Bronchial epithelial cell (primary cell): ENCODE data around the gene TIMM23B. TPM values are rescaled to one million over a fixed set of nuclear protein-coding genes. Genes with fewer than 3 reads are reported as not detected.
"Not testable (repeated sequence)": the region's sequence is repeated elsewhere in the genome, so short reads cannot be mapped to it uniquely, and the experiment has no call there.

Source experiments
- DNase-seq: peaks from one replicate; pipeline ENCODE4 v3.0.0-alpha.2; 2010; ENCODE audit warnings: low read depth
- FAIRE-seq: peaks from 2 replicates; lab custom pipeline; 2011; peaks lifted over from hg19 to GRCh38; lab: Jason Lieb, UNC
- H3K27me3 ChIP-seq: 2 replicates; pipeline ENCODE4 v1.5.1; 2011; ENCODE audit warnings: low read length; ENCODE audit not compliant: control insufficient read depth, insufficient read depth
- H3K36me3 ChIP-seq: 2 replicates; pipeline ENCODE4 v1.5.1; 2011; ENCODE audit warnings: low read length; ENCODE audit not compliant: control insufficient read depth, insufficient read depth
- H3K4me3 ChIP-seq: 2 replicates; pipeline ENCODE4 v1.5.1; 2011; ENCODE audit warnings: mild to moderate bottlenecking, low read depth, low read length, control low read depth
- total RNA-seq: library from RNA; depleted of rRNA; stranded (reverse); fragments of >200 nt; gene quantifications from 2 replicates; pipeline ENCODE4 v1.2.1, GENCODE V29; 2014

The TIMM23B gene, protein sequence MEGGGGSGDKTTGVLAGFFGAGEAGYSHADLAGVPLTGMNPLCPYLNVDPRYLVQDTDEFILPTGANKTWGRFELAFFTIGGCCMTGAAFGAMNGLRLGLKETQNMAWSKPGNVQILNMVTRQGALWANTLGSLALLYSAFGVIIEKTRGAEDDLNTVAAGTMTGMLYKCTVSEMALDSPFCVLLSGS
- total RNA-seq = 20.6 and 21.1 TPM in 2 replicates

DNA sequence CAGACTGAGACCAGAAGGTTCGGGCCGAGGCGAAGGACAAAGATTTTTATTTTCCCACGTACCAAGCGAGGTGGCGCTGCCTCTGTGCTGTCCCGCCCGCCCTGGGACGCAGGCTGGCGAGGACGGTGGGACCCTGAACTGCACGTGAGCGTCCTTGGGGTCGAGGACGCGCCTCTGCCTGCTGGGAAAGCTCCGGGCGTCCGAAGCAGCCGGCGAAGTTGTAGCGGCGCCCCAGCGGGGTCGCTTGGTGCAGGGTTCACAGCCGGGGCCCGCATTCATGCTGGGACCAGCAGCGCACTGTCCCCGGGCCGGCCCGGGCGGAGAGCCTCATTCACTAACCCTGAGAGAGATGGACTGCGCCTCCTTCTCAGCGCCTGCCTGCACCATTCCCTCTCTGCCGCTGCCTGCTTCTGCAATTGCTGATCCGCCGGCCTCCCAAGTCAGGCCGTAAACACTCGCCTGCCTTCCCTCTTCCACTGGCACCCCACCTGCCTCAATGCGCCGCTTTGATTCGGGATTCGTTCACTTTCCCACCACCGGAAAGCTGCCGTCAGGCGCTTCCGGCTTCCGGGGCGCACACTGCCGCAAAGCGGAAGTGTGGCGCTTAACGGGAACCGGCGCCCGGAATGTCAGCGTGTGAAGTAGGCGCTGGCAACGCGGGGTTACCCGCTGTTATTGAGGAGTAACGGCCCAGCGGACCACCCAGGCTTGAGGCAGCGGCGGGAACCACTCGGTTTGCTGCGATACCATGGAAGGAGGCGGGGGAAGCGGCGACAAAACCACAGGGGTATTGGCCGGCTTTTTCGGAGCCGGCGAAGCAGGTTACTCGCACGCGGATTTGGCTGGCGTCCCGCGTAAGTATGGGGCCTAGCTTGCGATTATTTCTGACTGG, at the start of gene TIMM23B, which contains the start of gene PARG:
TSS of gene TIMM23B (plus strand) at position 607 of the 892 bp plus-strand sequence. CDS start at position 749, 142 bp downstream.
TSS of gene PARG (minus strand) at position 581 of the 892 bp plus-strand sequence. CDS start at position 279, 302 bp downstream.
- FAIRE-seq, H3K27me3 ChIP-seq, H3K36me3 ChIP-seq: not testable (repeated sequence)
- peak within 1 kb of the TSS; percentile 71 for H3K4me3 ChIP-seq
- peak; percentile 64 for DNase-seq

DNA sequence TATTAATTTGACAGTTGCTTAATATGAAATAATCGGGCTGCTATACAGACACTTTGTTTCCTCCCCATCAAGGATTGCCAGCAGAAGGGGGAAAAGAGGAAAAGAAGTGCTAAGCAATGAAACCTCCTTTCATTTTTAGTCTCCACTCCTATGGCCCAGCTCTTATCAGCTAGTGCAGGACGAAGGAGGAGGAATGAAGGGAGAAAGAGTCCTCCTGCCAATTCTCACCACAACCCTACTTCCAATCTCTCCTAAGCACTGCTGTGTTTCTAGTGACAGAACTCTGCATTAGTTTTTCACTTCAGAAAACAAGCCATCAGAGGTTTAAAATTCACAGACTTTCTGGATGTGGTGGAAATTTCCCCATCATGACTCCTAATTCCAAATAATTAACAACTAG, 41.9 kb upstream of the TIMM23B start:
- H3K4me3 ChIP-seq, H3K27me3 ChIP-seq, DNase-seq, H3K36me3 ChIP-seq, FAIRE-seq: not testable (repeated sequence)

DNA sequence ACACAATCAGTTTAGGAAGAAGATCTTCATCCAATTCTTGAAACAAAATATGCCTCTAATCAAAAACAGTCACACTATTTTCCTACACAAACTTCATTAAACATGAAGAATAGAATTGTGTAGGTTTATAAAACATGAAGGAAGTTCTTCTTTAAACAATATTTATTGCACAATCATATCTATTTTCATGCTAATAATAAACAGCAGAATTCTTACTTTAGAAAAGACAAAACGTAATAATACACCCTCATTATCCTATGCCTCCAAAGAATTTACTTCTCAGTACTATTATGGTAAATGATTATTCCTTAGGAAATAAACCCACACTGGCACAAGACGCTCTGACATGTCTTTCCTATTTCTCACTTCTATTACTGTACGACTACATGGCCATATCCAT, 41.4 kb upstream of the TIMM23B start:
- not testable (repeated sequence) for FAIRE-seq, H3K36me3 ChIP-seq, DNase-seq, H3K27me3 ChIP-seq, H3K4me3 ChIP-seq

DNA sequence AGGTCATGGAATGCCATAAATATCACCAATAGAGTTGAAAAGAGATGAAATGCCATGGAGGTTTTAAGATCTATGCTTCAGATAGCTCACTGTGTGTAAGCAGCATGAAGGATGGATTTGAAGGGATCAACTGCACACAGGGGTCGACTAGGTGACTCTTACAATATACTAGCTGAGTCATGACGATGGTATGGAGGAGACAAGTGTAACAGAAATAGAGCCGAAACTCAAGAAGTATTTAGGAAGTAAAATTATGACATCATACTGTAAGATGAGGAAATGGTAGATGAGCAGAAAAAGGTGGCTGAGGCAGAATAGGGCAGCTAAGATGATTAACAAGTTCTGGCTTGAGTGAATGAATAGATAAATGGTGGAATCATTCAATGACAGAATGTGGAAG, 38.0 kb upstream of the TIMM23B start:
- not testable (repeated sequence) for H3K27me3 ChIP-seq, FAIRE-seq, DNase-seq, H3K36me3 ChIP-seq, H3K4me3 ChIP-seq

DNA sequence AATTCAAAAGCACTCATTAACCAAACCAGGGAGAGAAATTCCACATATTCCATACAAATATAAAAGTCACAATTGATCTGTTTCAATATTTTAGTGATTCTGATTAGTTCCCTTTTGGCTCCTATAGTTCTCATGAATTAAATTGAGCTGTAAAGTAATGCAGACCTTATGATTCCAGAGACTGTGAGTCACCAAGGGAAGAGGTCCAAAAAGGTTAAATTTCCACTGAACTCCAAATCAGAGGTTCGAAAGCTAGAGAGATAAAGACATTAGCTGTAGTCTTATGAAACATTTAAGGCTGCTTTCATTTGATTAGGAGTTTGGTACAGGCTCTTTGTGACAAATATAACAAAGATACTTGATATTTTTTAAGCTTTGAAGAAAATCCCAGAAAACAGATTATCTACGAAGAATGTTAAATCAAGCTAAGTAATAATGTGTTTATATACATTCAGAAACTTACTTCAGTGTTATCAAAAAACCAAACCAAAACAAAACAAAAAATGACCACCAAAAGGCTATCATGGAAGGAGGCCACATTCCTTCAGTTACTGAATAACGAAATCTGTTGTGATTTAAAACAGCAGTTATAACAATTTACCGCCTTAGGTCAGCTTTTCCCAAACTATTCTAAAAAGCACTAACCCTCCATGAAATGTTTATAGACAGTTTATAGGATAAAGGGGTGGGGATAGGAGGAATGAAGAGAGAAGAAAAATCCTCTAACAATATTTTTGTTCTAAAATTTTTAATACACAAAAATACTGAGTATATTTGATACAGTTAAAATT, 33.4 kb upstream of the TIMM23B start:
- not testable (repeated sequence) for H3K27me3 ChIP-seq, H3K36me3 ChIP-seq, FAIRE-seq, H3K4me3 ChIP-seq, DNase-seq

DNA sequence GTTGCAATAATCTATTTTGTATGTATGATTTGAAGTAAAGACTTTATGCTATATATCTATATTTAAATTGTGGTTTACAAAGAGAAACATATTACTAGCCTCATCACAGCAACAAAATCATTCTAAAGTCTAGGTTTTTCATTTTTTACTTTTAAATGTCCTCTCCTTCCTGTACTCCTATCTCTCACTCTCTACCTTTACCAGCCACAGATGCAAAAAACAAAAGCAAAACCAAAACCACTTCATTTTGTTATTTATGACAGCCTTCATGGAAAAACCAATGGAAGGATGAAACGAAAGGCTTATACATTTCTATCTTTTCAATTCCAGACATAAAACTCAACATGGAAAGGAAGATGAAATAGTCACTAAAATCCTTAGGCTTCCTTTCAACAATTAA, 31.6 kb upstream of the TIMM23B start:
- not testable (repeated sequence) for DNase-seq, H3K36me3 ChIP-seq, FAIRE-seq, H3K4me3 ChIP-seq, H3K27me3 ChIP-seq

DNA sequence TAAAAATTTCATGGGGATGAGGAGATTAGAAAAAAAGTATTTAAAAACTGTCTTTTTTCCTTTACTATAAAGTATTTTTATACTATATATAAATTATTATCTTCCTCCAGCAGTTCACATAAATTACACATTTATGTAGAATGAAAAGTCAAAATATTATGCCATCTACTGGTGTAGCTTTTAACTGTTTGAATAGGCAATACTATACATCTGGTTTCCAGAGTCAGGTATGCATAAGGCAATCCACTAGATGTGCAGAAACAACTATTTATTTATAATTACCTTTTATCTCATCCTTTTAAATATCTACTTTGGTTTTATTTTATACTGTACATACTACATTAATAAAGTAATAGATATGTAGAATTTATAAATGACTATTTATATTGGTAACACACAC, 25.4 kb upstream of the TIMM23B start:
- not testable (repeated sequence) for H3K36me3 ChIP-seq, H3K27me3 ChIP-seq, FAIRE-seq, H3K4me3 ChIP-seq, DNase-seq

DNA sequence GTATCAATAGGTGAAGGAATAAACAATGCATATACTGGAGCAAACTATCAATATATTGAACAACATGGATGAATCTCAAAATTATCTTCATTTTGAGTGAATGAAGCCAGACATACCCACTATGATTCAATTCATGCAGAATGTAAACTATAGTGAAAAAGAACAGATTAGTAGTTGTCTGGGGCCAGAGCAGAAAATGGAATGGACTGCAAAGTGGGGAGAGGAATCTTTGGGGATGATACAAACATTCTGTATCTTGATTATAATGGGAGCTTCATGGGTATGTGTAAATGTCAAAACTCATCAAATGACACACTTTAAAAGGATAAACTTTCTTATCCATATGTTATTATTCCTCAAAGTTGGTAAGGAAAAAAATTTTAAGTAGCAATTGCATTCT, 23.9 kb upstream of the TIMM23B start:
- H3K27me3 ChIP-seq, H3K36me3 ChIP-seq, DNase-seq, H3K4me3 ChIP-seq, FAIRE-seq: not testable (repeated sequence)

DNA sequence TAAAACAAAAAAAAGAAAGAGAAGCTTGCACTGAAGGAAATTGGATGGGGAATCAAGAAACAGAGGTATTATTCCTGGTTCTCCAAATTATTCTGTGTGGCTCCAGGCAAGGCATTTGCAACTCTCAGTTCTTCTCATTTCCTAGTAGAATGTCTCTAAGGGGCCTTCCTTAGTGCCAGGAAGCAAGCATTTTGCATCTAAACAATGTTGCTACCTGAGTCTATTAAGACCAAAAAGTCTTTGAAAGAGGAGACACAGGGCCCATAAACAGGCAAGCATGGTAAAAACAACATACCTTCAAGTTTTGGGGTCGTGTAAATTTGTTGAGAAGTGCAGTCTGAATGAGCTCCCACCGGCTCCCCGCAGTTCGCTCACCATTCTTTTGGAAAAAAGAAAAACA, 19.8 kb upstream of the TIMM23B start:
- not testable (repeated sequence) for H3K36me3 ChIP-seq, H3K27me3 ChIP-seq, DNase-seq, FAIRE-seq, H3K4me3 ChIP-seq

DNA sequence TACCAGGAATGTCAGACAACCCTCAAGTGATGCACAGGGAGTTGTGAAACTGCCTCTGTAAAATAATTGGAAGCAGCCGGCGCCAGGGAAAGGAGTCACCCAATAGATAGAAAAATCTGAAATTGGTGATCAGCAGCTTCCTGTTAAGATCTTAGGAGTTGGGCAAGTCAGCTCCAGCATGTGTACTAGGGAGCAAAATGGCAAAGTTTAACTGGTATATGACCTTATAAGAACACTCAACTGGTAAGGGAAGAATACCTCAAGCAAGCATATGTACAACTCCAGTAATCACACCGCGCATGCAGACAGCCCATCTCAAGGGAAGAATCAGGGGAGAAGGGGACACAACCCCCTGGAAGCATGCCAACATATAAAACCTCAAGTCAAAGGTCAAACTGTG, 18.3 kb upstream of the TIMM23B start:
- not testable (repeated sequence) for H3K36me3 ChIP-seq, DNase-seq, H3K27me3 ChIP-seq, H3K4me3 ChIP-seq, FAIRE-seq

DNA sequence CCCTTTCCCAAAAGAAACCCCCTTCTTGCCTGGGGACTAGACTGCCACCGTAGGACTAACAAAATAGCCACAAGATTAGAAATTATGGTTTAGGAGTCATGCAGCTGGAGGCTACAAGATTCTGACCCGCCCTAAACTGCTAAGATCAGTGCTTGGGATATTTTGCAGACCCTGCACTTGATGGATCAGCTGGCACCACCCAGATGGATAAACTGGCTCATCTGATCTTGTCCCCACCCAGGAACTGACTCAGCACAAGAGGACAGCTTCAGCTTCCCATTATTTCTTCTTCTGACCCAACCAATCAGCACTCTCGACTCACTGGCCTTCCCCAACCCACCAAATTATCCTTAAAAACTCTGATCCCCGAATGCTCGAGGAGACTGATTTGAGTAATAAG, 10.6 kb upstream of the TIMM23B start:
- not testable (repeated sequence) for FAIRE-seq, DNase-seq, H3K27me3 ChIP-seq, H3K4me3 ChIP-seq, H3K36me3 ChIP-seq

DNA sequence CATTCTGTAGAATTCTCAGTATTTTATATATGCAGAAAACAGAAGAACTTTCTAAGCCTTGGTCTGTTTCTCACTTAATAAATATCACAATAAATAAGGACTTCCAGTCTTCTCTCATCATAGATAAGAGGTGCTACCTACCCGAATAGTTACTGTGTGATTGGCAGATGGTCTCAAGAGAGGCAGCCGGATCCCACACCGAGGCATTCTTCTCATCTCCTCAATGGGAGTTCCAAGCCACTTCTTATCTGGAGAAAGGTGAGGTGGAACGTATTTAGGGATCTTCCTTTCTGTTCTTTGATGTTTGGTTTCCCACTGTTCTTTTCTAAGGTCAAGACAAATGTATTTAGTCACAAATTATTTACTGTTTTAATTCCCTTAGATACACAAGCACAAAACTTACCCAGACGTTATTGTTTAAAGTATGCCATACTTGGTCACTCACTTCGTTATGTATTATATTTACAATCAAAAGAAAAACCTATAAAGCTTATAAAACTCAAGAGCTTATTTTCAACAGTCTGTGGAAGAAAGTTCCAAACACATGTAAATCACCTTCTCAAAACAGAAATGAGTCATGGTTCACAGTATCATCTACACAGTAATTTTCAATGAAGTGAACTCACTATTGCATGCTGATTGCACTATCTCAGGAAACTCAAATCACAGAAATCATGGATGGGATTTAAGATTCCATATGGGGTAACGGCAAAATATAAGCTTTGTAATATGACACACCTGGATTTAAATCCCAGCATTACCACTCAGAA, 9.7 kb upstream of the TIMM23B start:
- H3K4me3 ChIP-seq, H3K36me3 ChIP-seq, DNase-seq, H3K27me3 ChIP-seq, FAIRE-seq: not testable (repeated sequence)

DNA sequence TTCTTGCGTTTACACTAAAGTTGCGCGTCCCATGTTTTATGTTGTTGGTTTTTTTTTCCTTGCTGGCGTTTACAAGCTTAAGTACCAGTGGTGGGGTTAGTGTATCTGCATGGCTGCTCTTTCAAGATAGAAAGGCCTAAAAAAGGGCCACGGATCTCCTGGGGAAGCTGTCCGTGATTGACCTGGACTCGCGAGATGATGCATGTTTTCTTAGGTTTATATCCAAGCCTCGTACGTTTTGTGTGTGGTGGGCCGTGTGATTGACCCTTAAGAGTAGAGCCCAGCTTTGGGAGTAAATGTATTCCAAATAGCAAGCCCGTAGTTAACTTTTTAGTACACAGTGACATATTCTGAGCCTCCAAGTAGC, 469 bp downstream of the TIMM23B start:
- DNase-seq = peak; percentile 5
- not testable (repeated sequence) for H3K27me3 ChIP-seq, H3K36me3 ChIP-seq, FAIRE-seq
- H3K4me3 ChIP-seq = peak overlapping the region; percentile 71
